Calu3 (cell line): ENCODE measurements around the gene FARP1. TPM values are rescaled to one million over a fixed set of nuclear protein-coding genes. Genes with fewer than 3 reads are reported as not detected.

ENCODE experiments used
- BruUV-seq: library from RNA; stranded (reverse); fragments of 400-500 nt; replicated peaks from 2 replicates; lab custom pipeline; 2021; lab: Mats Ljungman, UMichigan
- CTCF ChIA-PET: fragments of 300-600 bp; sonication (Branson Sonifier 250); formaldehyde crosslinking; loops from one replicate; lab custom pipeline; 2022; ENCODE audit warnings: antibody characterized with exemption; lab: Charles Lee
- DNase-seq: peaks from one replicate; pipeline ENCODE4 v3.0.0; 2022
- H3K27ac Mint-ChIP-seq: one replicate; pipeline ENCODE4 v1.8.0; 2022; ENCODE audit warnings: mixed read lengths; ENCODE audit not compliant: unreplicated experiment
- H3K27me3 Mint-ChIP-seq: one replicate; pipeline ENCODE4 v1.8.0; 2022; ENCODE audit warnings: mixed read lengths; ENCODE audit not compliant: unreplicated experiment
- H3K36me3 Mint-ChIP-seq: one replicate; pipeline ENCODE4 v1.8.0; 2022; ENCODE audit warnings: mild to moderate bottlenecking, moderate library complexity, mixed read lengths; ENCODE audit not compliant: insufficient read depth, unreplicated experiment
- H3K4me1 Mint-ChIP-seq: one replicate; pipeline ENCODE4 v1.8.0; 2022; ENCODE audit warnings: mild to moderate bottlenecking, low read depth, mixed read lengths; ENCODE audit not compliant: unreplicated experiment
- H3K4me3 Mint-ChIP-seq: one replicate; pipeline ENCODE4 v1.8.0; 2022; ENCODE audit warnings: mild to moderate bottlenecking, low read depth, moderate library complexity, mixed read lengths; ENCODE audit not compliant: unreplicated experiment
- H3K9me3 Mint-ChIP-seq: one replicate; pipeline ENCODE4 v1.8.0; 2022; ENCODE audit warnings: low read depth, mixed read lengths; ENCODE audit not compliant: unreplicated experiment
- CTCF ChIP-seq: fragments of 200-600 bp; IDR thresholded peaks from one replicate; pipeline ENCODE4 v1.8.0; 2022; ENCODE audit warnings: antibody characterized with exemption; ENCODE audit not compliant: unreplicated experiment
- intact Hi-C: fragments of 100-400 bp; cut with micrococcal nuclease; formaldehyde crosslinking; loops from one replicate; pipeline ENCODE4 v1.10.0; 2022; ENCODE audit not compliant: unreplicated experiment
- total RNA-seq: library from RNA; stranded (reverse); gene quantifications from 2 replicates; pipeline ENCODE4 v1.2.3, GENCODE V29; 2022

The FARP1 gene
- total RNA-seq, 1 experiment from 2014 or later = 47.0 TPM

DNA sequence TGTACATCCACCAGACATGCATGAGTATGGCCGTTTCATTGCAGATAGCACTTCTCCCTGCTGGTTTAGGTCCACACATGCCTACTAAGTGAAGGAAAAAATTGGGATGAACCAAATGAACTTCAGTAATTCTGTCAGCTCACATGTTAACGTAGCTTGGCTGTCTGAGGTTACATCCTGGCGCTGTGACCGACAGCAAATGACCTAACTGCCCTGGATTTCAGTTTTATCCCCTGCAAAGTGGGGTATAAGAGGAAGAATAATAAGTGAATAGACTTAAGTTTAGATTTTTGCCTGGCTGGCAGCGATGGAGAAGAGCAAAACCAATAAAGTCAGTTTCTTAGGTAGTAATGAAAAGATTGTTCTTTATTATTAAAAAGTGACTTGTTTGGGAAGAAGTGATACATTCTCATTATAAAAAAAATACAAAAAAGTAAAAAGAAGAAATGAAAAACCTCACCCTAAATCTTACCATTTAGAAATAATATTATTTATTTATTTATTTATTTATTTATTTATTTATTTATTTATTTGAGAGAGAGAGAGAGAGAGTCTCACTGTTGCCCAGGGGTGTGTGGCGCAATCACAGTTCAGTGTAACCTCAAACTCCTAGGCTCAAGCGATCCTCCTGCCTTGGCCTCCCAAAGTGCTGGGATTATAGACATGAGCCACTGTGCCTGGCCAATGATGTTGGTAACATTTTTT lies 38.4 kb downstream of the FARP1 start:
- H3K4me1 Mint-ChIP-seq = no peaks in the 10 kb centered on the region
- intact Hi-C loops = no loop called here
- H3K27me3 Mint-ChIP-seq = no peaks in the 10 kb centered on the region
- no peak overlapping the region for H3K27ac Mint-ChIP-seq
- no peak for TF ChIP-seq CTCF
- no peaks in the 10 kb centered on the region for H3K36me3 Mint-ChIP-seq
- no peaks in the 10 kb centered on the region for H3K9me3 Mint-ChIP-seq
- no TSS peak for BruUV-seq
- H3K4me3 Mint-ChIP-seq = no peak overlapping the region
- CTCF ChIA-PET = interaction anchor here (0.7 kb wide), 1 partner anchor 138 kb away, joined by 4 read pairs; no protein-coding TSS in a partner anchor
- DNase-seq = no peak

- CTCF ChIA-PET = interaction anchor here (0.6 kb wide), 1 partner anchor 216 kb away, joined by 3 read pairs; no protein-coding TSS in a partner anchor
- no peak for DNase-seq
- TF ChIP-seq CTCF = no peak
- H3K36me3 Mint-ChIP-seq = no peaks in the 10 kb centered on the region
- H3K27me3 Mint-ChIP-seq = no peaks in the 10 kb centered on the region
- no peaks in the 10 kb centered on the region for H3K9me3 Mint-ChIP-seq
- no peak overlapping the region for H3K27ac Mint-ChIP-seq
- intact Hi-C loops = no loop called here
- peaks cover 3% of the 10 kb centered on the region for H3K4me1 Mint-ChIP-seq
- no peak overlapping the region for H3K4me3 Mint-ChIP-seq
- no TSS peak for BruUV-seq
Measured at GRCh38 chr13:98182153-98182552, 39.3 kb downstream of the FARP1 start.

GRCh38 chr13:98182589-98182988 lies 39.7 kb downstream of the FARP1 start:
- H3K27ac Mint-ChIP-seq = no peak overlapping the region
- no peaks in the 10 kb centered on the region for H3K9me3 Mint-ChIP-seq
- peaks cover 7% of the 10 kb centered on the region for H3K4me1 Mint-ChIP-seq
- H3K36me3 Mint-ChIP-seq = no peaks in the 10 kb centered on the region
- H3K27me3 Mint-ChIP-seq = no peaks in the 10 kb centered on the region
- no peak for DNase-seq
- no peak overlapping the region for H3K4me3 Mint-ChIP-seq
- no TSS peak for BruUV-seq
- CTCF ChIA-PET = no interaction called here
- intact Hi-C loops = no loop called here
- TF ChIP-seq CTCF = no peak

- no peak for TF ChIP-seq CTCF
- H3K36me3 Mint-ChIP-seq = no peaks in the 10 kb centered on the region
- BruUV-seq = no TSS peak
- no peak overlapping the region for H3K27ac Mint-ChIP-seq
- H3K4me1 Mint-ChIP-seq = peaks cover 7% of the 10 kb centered on the region
- intact Hi-C loops = no loop called here
- no peak overlapping the region for H3K4me3 Mint-ChIP-seq
- DNase-seq = no peak
- CTCF ChIA-PET = no interaction called here
- no peaks in the 10 kb centered on the region for H3K27me3 Mint-ChIP-seq
- no peaks in the 10 kb centered on the region for H3K9me3 Mint-ChIP-seq
Measured at GRCh38 chr13:98184792-98185191, 41.9 kb downstream of the FARP1 start.
